ENCODE measurements around the gene CABYR.

- TF ChIP-seq CTCF (IDR thresholded peaks at IDR 0.05): no peak
- TF ChIP-seq EZH2 (IDR thresholded peaks at IDR 0.05; ENCODE audit: borderline replicate concordance, insufficient read depth, low read depth, low read length, poor library complexity, severe bottlenecking): no peak
These were observed 50.9 kb downstream of the CABYR start for GRCh38 chr18:24189664-24190346.
